SU-DHL-6 (cell line): ENCODE results near the gene NPTX2.

Source experiments
- H2AFZ ChIP-seq: fragments of 200-600 bp; sonication (generic); 2 replicates; pipeline ENCODE4 v1.6.1; 2014; ENCODE audit warnings: low read depth, mild to moderate bottlenecking, moderate library complexity, mixed read lengths, antibody characterized with exemption, low read length; ENCODE audit not compliant: severe bottlenecking
- H3F3A ChIP-seq: fragments of 200-600 bp; shearing (Covaris generic); 2 replicates; pipeline ENCODE4 v1.6.0; 2016; ENCODE audit warnings: antibody characterized with exemption, mild to moderate bottlenecking; ENCODE audit not compliant: insufficient read depth
- H3K27ac ChIP-seq: fragments of 200-600 bp; sonication (generic); 2 replicates; pipeline ENCODE4 v1.5.1; 2016; ENCODE audit warnings: low read depth, mild to moderate bottlenecking, low read length, moderate library complexity, mixed read lengths
- H3K27me3 ChIP-seq: fragments of 200-600 bp; sonication (generic), shearing (Covaris generic); 2 replicates; pipeline ENCODE4 v1.6.0; 2014; ENCODE audit warnings: mild to moderate bottlenecking, low read length
- H3K36me3 ChIP-seq: fragments of 200-600 bp; sonication (generic); 2 replicates; pipeline ENCODE4 v1.6.1; 2014; ENCODE audit warnings: mild to moderate bottlenecking, low read length, mixed read lengths
- H3K4me2 ChIP-seq: fragments of 300-600, 200-600 bp; shearing (Covaris generic), sonication (generic); 2 replicates; pipeline ENCODE4 v1.6.0; 2014; ENCODE audit warnings: low read length, low read depth, mild to moderate bottlenecking; ENCODE audit not compliant: poor library complexity, severe bottlenecking
- H3K4me3 ChIP-seq: fragments of 200-600 bp; sonication (generic); 2 replicates; pipeline ENCODE4 v1.5.1; 2014; ENCODE audit warnings: antibody characterized with exemption, low read length, mild to moderate bottlenecking, mixed read lengths; ENCODE audit not compliant: insufficient read depth, poor library complexity, severe bottlenecking
- H3K79me2 ChIP-seq: fragments of 200-600 bp; sonication (generic); 2 replicates; pipeline ENCODE4 v1.6.1; 2014; ENCODE audit warnings: mild to moderate bottlenecking, low read length, moderate library complexity; ENCODE audit not compliant: insufficient read depth
- H3K9ac ChIP-seq: fragments of 200-600 bp; sonication (generic); 2 replicates; pipeline ENCODE4 v1.7.0; 2014; ENCODE audit warnings: mild to moderate bottlenecking, low read length
- H3K9me2 ChIP-seq: fragments of 200-600 bp; sonication (generic); replicated peaks from 2 replicates; pipeline ENCODE4 v1.6.1; 2014; ENCODE audit warnings: low read length; ENCODE audit not compliant: insufficient read depth
- H3K9me3 ChIP-seq: fragments of 200-600 bp; sonication (generic); 2 replicates; pipeline ENCODE4 v1.6.1; 2014; ENCODE audit warnings: low read length, mixed read lengths; ENCODE audit not compliant: insufficient read depth
- H4K20me1 ChIP-seq: fragments of 200-600 bp; sonication (generic); 2 replicates; pipeline ENCODE4 v1.6.1; 2014; ENCODE audit warnings: low read depth, mild to moderate bottlenecking, antibody characterized with exemption, low read length, moderate library complexity, mixed read lengths
- EZH2phosphoT487 ChIP-seq: fragments of 200-600 bp; sonication (generic), shearing (Covaris generic); conservative IDR thresholded peaks from 2 replicates; pipeline ENCODE4 v1.6.1; 2018; ENCODE audit warnings: mild to moderate bottlenecking, antibody characterized with exemption, low read length, moderate library complexity, mixed read lengths
- TF ChIP-seq, protein P1 (sequence below): fragments of 200-600 bp; sonication (generic); IDR thresholded peaks from one replicate; pipeline ENCODE4 v1.5.1; 2017; ENCODE audit warnings: antibody characterized with exemption, mild to moderate bottlenecking, low read length, moderate library complexity; ENCODE audit not compliant: insufficient read depth, poor library complexity, severe bottlenecking

NPTX2 gene

DNA sequence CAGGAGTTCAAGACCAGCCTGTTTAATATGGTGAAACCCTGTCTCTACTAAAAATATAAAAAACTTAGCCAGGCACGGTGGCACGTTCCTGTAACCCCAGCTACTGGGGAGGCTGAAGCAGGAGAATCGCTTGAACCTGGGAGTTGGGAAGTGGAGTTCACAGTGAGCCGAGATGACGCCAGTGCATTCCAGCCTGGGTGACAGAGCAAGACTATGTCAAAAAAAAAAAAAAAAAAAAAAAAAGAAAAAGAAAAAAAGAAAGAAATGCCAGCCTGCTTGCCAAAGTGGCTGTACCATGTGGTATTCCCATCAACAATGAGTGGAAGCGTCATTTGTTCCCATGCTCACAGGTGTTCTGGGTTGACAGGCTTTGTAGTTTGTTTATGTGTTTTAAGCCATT lies 43.3 kb upstream of the NPTX2 start:
- H3K9me3 ChIP-seq, result no peaks in the 10 kb centered on the region
- no peak overlapping the region for H3K4me3 ChIP-seq
- H4K20me1 ChIP-seq, result no peaks in the 10 kb centered on the region
- no peaks in the 10 kb centered on the region for H3K27me3 ChIP-seq
- no peak overlapping the region for H3K4me2 ChIP-seq
- H3K79me2 ChIP-seq, result no peaks in the 10 kb centered on the region
- no peak overlapping the region for H2AFZ ChIP-seq
- H3K9me2 ChIP-seq, result no peaks in the 10 kb centered on the region
- no peak overlapping the region for H3K9ac ChIP-seq
- no peak overlapping the region for H3K27ac ChIP-seq
- TF ChIP-seq EZH2phosphoT487, result no peak
- TF ChIP-seq, protein P1, sequence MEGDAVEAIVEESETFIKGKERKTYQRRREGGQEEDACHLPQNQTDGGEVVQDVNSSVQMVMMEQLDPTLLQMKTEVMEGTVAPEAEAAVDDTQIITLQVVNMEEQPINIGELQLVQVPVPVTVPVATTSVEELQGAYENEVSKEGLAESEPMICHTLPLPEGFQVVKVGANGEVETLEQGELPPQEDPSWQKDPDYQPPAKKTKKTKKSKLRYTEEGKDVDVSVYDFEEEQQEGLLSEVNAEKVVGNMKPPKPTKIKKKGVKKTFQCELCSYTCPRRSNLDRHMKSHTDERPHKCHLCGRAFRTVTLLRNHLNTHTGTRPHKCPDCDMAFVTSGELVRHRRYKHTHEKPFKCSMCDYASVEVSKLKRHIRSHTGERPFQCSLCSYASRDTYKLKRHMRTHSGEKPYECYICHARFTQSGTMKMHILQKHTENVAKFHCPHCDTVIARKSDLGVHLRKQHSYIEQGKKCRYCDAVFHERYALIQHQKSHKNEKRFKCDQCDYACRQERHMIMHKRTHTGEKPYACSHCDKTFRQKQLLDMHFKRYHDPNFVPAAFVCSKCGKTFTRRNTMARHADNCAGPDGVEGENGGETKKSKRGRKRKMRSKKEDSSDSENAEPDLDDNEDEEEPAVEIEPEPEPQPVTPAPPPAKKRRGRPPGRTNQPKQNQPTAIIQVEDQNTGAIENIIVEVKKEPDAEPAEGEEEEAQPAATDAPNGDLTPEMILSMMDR, result no peak
- H3F3A ChIP-seq, result no peaks in the 10 kb centered on the region
- H3K36me3 ChIP-seq, result no peaks in the 10 kb centered on the region

DNA sequence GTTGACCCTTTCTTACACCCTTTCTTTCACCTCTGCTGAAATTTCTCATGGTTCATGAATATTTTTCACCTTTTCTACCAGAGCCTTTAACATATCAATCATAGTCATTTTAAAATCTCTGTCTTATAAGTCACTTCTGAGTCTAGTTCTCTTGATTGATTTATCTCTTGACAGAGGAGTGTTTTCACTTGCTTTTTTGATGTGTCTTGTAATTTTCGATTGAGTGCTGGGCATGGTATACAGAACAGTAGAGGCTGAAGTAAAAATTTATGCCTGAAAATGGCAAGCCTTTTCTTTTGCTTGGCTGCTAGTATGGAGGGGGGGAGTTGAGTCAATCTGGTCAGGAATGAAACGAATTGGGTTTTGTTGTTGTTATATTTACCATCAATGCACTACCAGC lies 41.2 kb upstream of the NPTX2 start:
- H3K9me3 ChIP-seq, result no peaks in the 10 kb centered on the region

DNA sequence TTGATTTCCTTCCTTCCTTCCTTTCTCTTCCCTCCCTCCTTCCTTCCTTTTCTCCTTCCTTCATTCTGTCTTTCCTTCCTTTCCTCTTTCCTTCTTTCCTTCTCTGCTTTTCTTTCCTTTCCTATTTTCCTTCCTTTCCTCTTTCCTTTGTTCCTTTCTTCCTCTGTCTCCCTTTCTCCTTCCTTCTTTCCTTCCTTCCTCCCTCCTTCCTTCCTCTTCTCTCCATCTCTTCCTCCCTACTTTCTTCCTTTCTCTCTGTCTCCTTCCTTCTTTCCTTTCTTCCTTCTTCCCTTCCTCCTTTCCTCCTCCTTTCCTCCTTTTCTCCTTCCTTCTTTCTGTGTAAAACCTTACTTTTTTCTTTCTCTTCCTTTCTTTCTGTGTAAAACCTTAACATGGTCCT lies 32.3 kb upstream of the NPTX2 start:
- TF ChIP-seq EZH2phosphoT487, result no peak
- TF ChIP-seq, protein P1, result no peak
- Histone ChIP-seq H3K9me3 (no peaks in the 10 kb centered on the region), H4K20me1 (no peaks in the 10 kb centered on the region), H2AFZ (no peak overlapping the region), H3K27ac (no peak overlapping the region), H3K4me2 (no peak overlapping the region), H3F3A (no peaks in the 10 kb centered on the region), H3K36me3 (no peaks in the 10 kb centered on the region), H3K27me3 (no peaks in the 10 kb centered on the region), H3K9ac (no peak overlapping the region), H3K9me2 (no peaks in the 10 kb centered on the region), H3K4me3 (no peak overlapping the region), H3K79me2 (no peaks in the 10 kb centered on the region)

More for the DNA sequence above, 41.2 kb upstream of the NPTX2 start:
- no peak overlapping the region for H3K9ac ChIP-seq
- no peak overlapping the region for H3K27ac ChIP-seq
- H3K79me2 ChIP-seq, result no peaks in the 10 kb centered on the region
- TF ChIP-seq, protein P1, result no peak
- TF ChIP-seq EZH2phosphoT487, result no peak
- no peaks in the 10 kb centered on the region for H3F3A ChIP-seq
- no peak overlapping the region for H3K4me3 ChIP-seq
- no peaks in the 10 kb centered on the region for H3K9me2 ChIP-seq
- H2AFZ ChIP-seq, result no peak overlapping the region
- no peaks in the 10 kb centered on the region for H3K36me3 ChIP-seq
- no peaks in the 10 kb centered on the region for H4K20me1 ChIP-seq
- H3K27me3 ChIP-seq, result no peaks in the 10 kb centered on the region
- no peak overlapping the region for H3K4me2 ChIP-seq

DNA sequence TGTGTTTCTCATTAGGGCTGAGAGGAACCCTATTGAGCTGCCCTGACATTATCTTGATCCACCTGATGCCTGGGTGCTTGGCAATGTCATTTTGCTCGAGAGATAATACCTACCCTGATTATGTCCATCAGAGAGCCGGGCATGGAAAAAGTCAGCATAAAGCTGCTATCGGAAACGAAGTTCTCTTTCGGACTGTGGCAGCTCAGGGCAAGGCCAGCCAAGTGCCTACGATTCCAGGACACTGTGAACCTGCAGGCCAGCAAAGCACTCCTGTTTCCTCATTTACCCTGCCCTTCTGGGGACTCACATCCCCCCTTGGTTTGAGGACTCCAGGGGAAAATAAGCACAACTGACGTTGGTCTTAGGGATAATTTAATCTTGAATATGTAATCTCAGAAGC lies 25.2 kb upstream of the NPTX2 start:
- H3K36me3 ChIP-seq, result no peaks in the 10 kb centered on the region
- H3F3A ChIP-seq, result no peaks in the 10 kb centered on the region
- H3K9me2 ChIP-seq, result no peaks in the 10 kb centered on the region
- no peaks in the 10 kb centered on the region for H4K20me1 ChIP-seq
- TF ChIP-seq, protein P1, result no peak
- no peak for TF ChIP-seq EZH2phosphoT487
- H3K4me2 ChIP-seq, result no peak overlapping the region
- H3K9ac ChIP-seq, result no peak overlapping the region
- no peak overlapping the region for H3K4me3 ChIP-seq
- H2AFZ ChIP-seq, result no peak overlapping the region
- no peaks in the 10 kb centered on the region for H3K9me3 ChIP-seq
- H3K79me2 ChIP-seq, result no peaks in the 10 kb centered on the region
- no peak overlapping the region for H3K27ac ChIP-seq
- H3K27me3 ChIP-seq, result no peaks in the 10 kb centered on the region
